HT1080 (cell line): ENCODE data around the gene PIGR. TPM values are rescaled to one million over a fixed set of nuclear protein-coding genes. Genes with fewer than 3 reads are reported as not detected.
A peak's percentile ranks its signal among the peaks of the same experiment; 100 is the strongest.
"Not testable (repeated sequence)": the region's sequence is repeated elsewhere in the genome, so short reads cannot be mapped to it uniquely, and the experiment has no call there.

ENCODE experiments used
- DNase-seq: peaks from one replicate; pipeline ENCODE4 v3.0.0-alpha.2; 2015; ENCODE audit warnings: low read depth
- total RNA-seq: library from RNA; depleted of rRNA; stranded (reverse); fragments of >200 nt; shearing (Covaris generic); gene quantifications from 2 replicates; pipeline ENCODE4 v1.2.3, GENCODE V29; 2014

Gene PIGR
- total RNA-seq, 1 experiment from 2014 or later = 0.13 TPM

- peak; percentile 52 for DNase-seq
Observed at GRCh38 chr1:206935491-206936067, 10.7 kb downstream of the PIGR start.

GRCh38 chr1:206933333-206933945 is 12.8 kb downstream of the PIGR start:
- DNase-seq = no peak

GRCh38 chr1:206932177-206932576 is 14.1 kb downstream of the PIGR start:
- DNase-seq = peak; percentile 40

GRCh38 chr1:206931709-206932108 is 14.6 kb downstream of the PIGR start:
- DNase-seq = no peak

- DNase-seq = no peak
Observed at GRCh38 chr1:206930210-206930798, 16.0 kb downstream of the PIGR start.

- no peak for DNase-seq
Observed at GRCh38 chr1:206929524-206929923, 16.7 kb downstream of the PIGR start.

GRCh38 chr1:206926286-206926685 is 20.0 kb downstream of the PIGR start:
- no peak for DNase-seq

GRCh38 chr1:206925106-206925736 is 21.0 kb downstream of the PIGR start:
- DNase-seq = no peak

- no peak for DNase-seq
Observed at GRCh38 chr1:206924592-206925105, 21.6 kb downstream of the PIGR start.

GRCh38 chr1:206923961-206924557 is 22.2 kb downstream of the PIGR start:
- not testable (repeated sequence) for DNase-seq

- no peak for DNase-seq
Observed at GRCh38 chr1:206923009-206923960, 23.0 kb downstream of the PIGR start.

- DNase-seq = no peak
Observed at GRCh38 chr1:206922524-206922923, 23.7 kb downstream of the PIGR start.

- no peak for DNase-seq
Observed at GRCh38 chr1:206921772-206922265, 24.4 kb downstream of the PIGR start, which contains the start of gene FCMR. Gene FCMR (minus strand): TSS chr1:206921941. CDS start chr1:206921854, 87 bp downstream.

GRCh38 chr1:206918076-206918475 is 28.2 kb downstream of the PIGR start:
- no peak for DNase-seq

- no peak for DNase-seq
Observed at GRCh38 chr1:206916000-206916709, 30.1 kb downstream of the PIGR start.

GRCh38 chr1:206915030-206915735 is 31.1 kb downstream of the PIGR start:
- DNase-seq = no peak

GRCh38 chr1:206913766-206914537 is 32.3 kb downstream of the PIGR start:
- DNase-seq = no peak

- peak; percentile 70 for DNase-seq
Observed at GRCh38 chr1:206912445-206913095, 33.7 kb downstream of the PIGR start.
